IPS-15b (cell line): ENCODE data around the gene GGA2.
A peak's percentile ranks its signal among the peaks of the same experiment; 100 is the strongest.
"Not testable (repeated sequence)": the region's sequence is repeated elsewhere in the genome, so short reads cannot be mapped to it uniquely, and the experiment has no call there.

Source experiments
- H3K27me3 ChIP-seq: one replicate; pipeline ENCODE4 v1.6.1; 2013; ENCODE audit warnings: low read length; ENCODE audit not compliant: control insufficient read depth, insufficient read depth
- H3K36me3 ChIP-seq: one replicate; pipeline ENCODE4 v1.6.1; 2013; ENCODE audit warnings: low read length; ENCODE audit not compliant: control insufficient read depth, insufficient read depth
- H3K4me1 ChIP-seq: one replicate; pipeline ENCODE4 v1.6.1; 2013; ENCODE audit warnings: mild to moderate bottlenecking, low read length; ENCODE audit not compliant: control insufficient read depth, insufficient read depth
- H3K4me3 ChIP-seq: one replicate; pipeline ENCODE4 v1.5.1; 2013; ENCODE audit warnings: low read depth, low read length
- H3K9ac ChIP-seq: one replicate; pipeline ENCODE4 v1.6.1; 2013; ENCODE audit warnings: low read depth, mild to moderate bottlenecking, low read length
- H3K9me3 ChIP-seq: one replicate; pipeline ENCODE4 v1.6.1; 2013; ENCODE audit warnings: mild to moderate bottlenecking, low read length; ENCODE audit not compliant: control insufficient read depth, insufficient read depth

The GGA2 gene

GRCh38 chr16:23452572-23453337 is 57.5 kb downstream of the GGA2 start, which contains the start of gene COG7:
TSS of gene COG7 (minus strand) at chr16:23453189. CDS start at chr16:23452994, 195 bp downstream.
- no peaks in the 10 kb centered on the region for H3K27me3 ChIP-seq
- H3K9me3 ChIP-seq: no peaks in the 10 kb centered on the region
- H3K4me1 ChIP-seq: no peaks in the 10 kb centered on the region
- peak within 1 kb of the TSS; percentile 99 for H3K4me3 ChIP-seq
- H3K36me3 ChIP-seq: no peaks in the 10 kb centered on the region
- peak within 1 kb of the TSS; percentile 96 for H3K9ac ChIP-seq

GRCh38 chr16:23452221-23452571 is 58.1 kb downstream of the GGA2 start:
- H3K36me3 ChIP-seq: no peaks in the 10 kb centered on the region
- no peaks in the 10 kb centered on the region for H3K9me3 ChIP-seq
- H3K4me1 ChIP-seq: no peaks in the 10 kb centered on the region

GRCh38 chr16:23448392-23448791 is 61.9 kb downstream of the GGA2 start:
- H3K9me3 ChIP-seq: no peaks in the 10 kb centered on the region

More at GRCh38 chr16:23452221-23452571, 58.1 kb downstream of the GGA2 start:
- Histone ChIP-seq H3K4me3 (peak overlapping the region; percentile 99), H3K27me3 (no peaks in the 10 kb centered on the region), H3K9ac (peak overlapping the region; percentile 26)

GRCh38 chr16:23437542-23437941 is 72.8 kb downstream of the GGA2 start:
- not testable (repeated sequence) for H3K9me3 ChIP-seq, H3K36me3 ChIP-seq, H3K27me3 ChIP-seq, H3K4me3 ChIP-seq, H3K9ac ChIP-seq, H3K4me1 ChIP-seq

More at GRCh38 chr16:23448392-23448791, 61.9 kb downstream of the GGA2 start:
- Histone ChIP-seq H3K9ac (no peak overlapping the region), H3K4me1 (no peaks in the 10 kb centered on the region), H3K36me3 (peaks cover 4% of the 10 kb centered on the region), H3K4me3 (no peak overlapping the region), H3K27me3 (no peaks in the 10 kb centered on the region)

GRCh38 chr16:23436951-23437350 is 73.3 kb downstream of the GGA2 start:
- H3K9me3 ChIP-seq: no peaks in the 10 kb centered on the region
- H3K36me3 ChIP-seq: peaks cover 3% of the 10 kb centered on the region
- H3K27me3 ChIP-seq: no peaks in the 10 kb centered on the region
- H3K4me1 ChIP-seq: no peaks in the 10 kb centered on the region
- no peak overlapping the region for H3K4me3 ChIP-seq
- H3K9ac ChIP-seq: no peak overlapping the region

DNA sequence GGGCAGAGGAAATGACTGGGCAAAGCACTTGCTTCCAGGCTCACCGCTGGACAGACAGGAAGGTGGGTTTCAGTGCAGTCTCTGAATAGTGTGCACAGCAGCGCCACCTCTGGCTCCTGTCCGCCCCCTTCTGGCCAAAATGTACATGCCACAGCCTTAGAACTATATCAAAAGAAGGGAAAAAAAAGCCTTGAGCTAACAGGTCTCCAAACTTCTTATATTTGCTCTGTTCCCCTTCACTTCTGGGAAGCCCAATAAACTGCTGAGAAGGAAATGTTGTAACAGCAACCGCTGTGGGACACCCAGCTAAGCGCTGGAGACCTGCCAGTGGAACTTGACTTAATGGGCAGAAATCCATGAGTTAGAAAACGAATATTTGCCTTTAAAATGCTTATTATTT is 74.8 kb downstream of the GGA2 start:
- Histone ChIP-seq H3K36me3 (peaks cover 3% of the 10 kb centered on the region), H3K9me3 (no peaks in the 10 kb centered on the region), H3K4me1 (no peaks in the 10 kb centered on the region), H3K4me3 (no peak overlapping the region), H3K27me3 (no peaks in the 10 kb centered on the region), H3K9ac (no peak overlapping the region)

- H3K4me1 ChIP-seq: no peaks in the 10 kb centered on the region
- no peaks in the 10 kb centered on the region for H3K27me3 ChIP-seq
- no peak overlapping the region for H3K4me3 ChIP-seq
- no peaks in the 10 kb centered on the region for H3K9me3 ChIP-seq
- H3K9ac ChIP-seq: no peak overlapping the region
- peaks cover 8% of the 10 kb centered on the region for H3K36me3 ChIP-seq
These were observed 75.9 kb downstream of the GGA2 start for GRCh38 chr16:23434380-23434779.

DNA sequence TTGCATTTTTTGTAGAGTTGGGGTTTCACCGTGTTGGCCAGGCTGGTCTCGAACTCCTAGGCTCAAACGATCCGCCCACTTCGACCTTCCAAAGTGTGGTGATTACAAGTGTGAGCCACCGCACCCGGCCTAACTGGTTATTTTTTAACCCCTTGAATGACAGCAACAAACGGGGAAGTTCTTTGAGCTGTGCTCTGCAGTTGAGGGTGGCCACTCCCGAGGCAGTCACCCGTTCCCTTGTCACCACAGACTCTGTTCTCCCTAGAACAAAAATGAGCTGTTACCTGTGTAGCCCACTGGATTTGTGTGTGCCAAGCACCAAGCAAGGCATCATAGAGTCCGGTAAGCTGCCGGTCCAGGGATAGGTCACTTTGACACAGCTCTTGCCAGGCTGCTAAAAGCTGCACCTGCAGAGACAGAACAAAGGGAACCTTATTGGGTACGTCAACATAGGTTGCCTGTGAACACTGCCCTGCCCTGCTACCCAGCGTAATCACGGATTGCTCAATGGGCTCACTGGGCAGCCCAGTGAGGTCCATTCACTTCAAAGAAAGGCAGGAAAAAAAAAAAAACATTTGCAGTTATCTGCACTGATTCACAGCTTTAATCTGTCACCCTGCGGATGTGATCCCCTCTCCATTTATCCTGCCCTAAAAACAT is 76.9 kb downstream of the GGA2 start:
- no peaks in the 10 kb centered on the region for H3K27me3 ChIP-seq
- no peak overlapping the region for H3K4me3 ChIP-seq
- peaks cover 8% of the 10 kb centered on the region for H3K36me3 ChIP-seq
- no peak overlapping the region for H3K9ac ChIP-seq
- no peaks in the 10 kb centered on the region for H3K4me1 ChIP-seq
- no peaks in the 10 kb centered on the region for H3K9me3 ChIP-seq

GRCh38 chr16:23432176-23433128 is 77.8 kb downstream of the GGA2 start:
- no peaks in the 10 kb centered on the region for H3K4me1 ChIP-seq
- no peaks in the 10 kb centered on the region for H3K9me3 ChIP-seq
- H3K36me3 ChIP-seq: peaks cover 8% of the 10 kb centered on the region
- H3K9ac ChIP-seq: no peak overlapping the region
- no peaks in the 10 kb centered on the region for H3K27me3 ChIP-seq
- H3K4me3 ChIP-seq: no peak overlapping the region

DNA sequence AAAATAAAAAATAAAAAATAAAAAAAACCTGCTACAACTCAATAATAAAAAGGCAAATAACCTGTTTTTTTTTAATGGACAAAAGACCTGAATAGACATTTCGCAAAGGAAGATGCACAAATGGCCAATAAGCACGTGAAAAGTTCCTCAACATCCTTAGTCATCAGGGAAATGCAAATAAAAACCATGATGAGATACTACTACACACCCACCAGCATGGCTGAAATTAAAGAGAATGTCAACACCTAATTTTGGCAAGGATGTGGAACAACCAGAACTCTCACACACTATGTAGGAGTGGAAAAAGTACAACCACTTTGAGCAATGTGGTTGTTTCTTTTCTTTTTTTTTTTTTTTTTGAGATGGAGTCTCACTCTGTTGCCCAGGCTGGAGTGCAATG is 81.9 kb downstream of the GGA2 start:
- no peak overlapping the region for H3K4me3 ChIP-seq
- no peaks in the 10 kb centered on the region for H3K27me3 ChIP-seq
- peaks cover 10% of the 10 kb centered on the region for H3K36me3 ChIP-seq
- no peak overlapping the region for H3K9ac ChIP-seq
- H3K4me1 ChIP-seq: no peaks in the 10 kb centered on the region
- H3K9me3 ChIP-seq: no peaks in the 10 kb centered on the region

GRCh38 chr16:23424292-23424958 is 85.9 kb downstream of the GGA2 start:
- no peak overlapping the region for H3K4me3 ChIP-seq
- H3K4me1 ChIP-seq: peaks cover 3% of the 10 kb centered on the region
- peaks cover 2% of the 10 kb centered on the region for H3K36me3 ChIP-seq
- no peaks in the 10 kb centered on the region for H3K27me3 ChIP-seq
- H3K9me3 ChIP-seq: no peaks in the 10 kb centered on the region
- no peak overlapping the region for H3K9ac ChIP-seq
